ENCODE data around the gene ROBO1. TPM values are rescaled to one million over a fixed set of nuclear protein-coding genes. Genes with fewer than 3 reads are reported as not detected.

ROBO1 gene
- total and polyA plus RNA-seq, 2 donors (not counting 3 experiments of a cell fraction or from before 2014, with no cell fraction given) = 5.9 to 14.2 TPM

DNA sequence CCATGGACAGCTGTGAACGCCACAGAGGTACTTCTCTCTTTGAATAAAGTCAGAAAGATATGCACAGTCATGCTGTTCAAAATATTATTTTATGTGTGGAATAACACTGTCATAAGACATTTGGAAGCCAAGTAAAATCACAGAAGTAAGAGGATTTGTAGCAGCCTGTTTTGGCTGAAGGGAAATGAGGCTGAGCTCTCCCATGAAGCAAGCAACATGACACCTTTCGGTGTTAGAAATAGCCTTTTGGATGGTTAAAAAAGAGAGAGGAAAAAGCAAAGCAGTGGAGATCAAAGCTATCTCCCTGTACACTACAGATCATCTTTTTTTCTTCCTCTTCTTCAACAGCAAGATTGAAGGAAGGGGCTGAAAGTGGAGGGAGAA lies 755.3 kb downstream of the ROBO1 start:
- dilution Hi-C loops (cut with MboI; ENCODE audit: extremely low pct_ligation_motif_present, low sequenced_read_pairs) (no loop called here), intact Hi-C loops (cut with micrococcal nuclease) (no loop called here)
- Histone ChIP-seq H3K27ac (ENCODE audit: insufficient read depth, low read depth, low read length) (no peak overlapping the region), H3K4me1 (ENCODE audit: control insufficient read depth, extremely low read depth, insufficient read depth, low read length) (peaks cover 7% of the 10 kb centered on the region), H2AFZ (ENCODE audit: low read depth, low read length) (no peak overlapping the region), H3K9me3 (replicated peaks; ENCODE audit: control insufficient read depth, insufficient read depth, low read length) (no peaks in the 10 kb centered on the region), H3K4me3 (replicated peaks in 1 of 3; ENCODE audit: insufficient read depth in 1 of 3, low read depth in 1 of 3, low read length in 3 of 3) (no peak overlapping the region), H4K20me1 (replicated peaks; ENCODE audit: control insufficient read depth, extremely low read depth, insufficient read depth, low read length) (no peaks in the 10 kb centered on the region), H3K4me2 (ENCODE audit: insufficient read depth, low read length) (no peak overlapping the region), H3K9ac (replicated peaks; ENCODE audit: extremely low read depth, insufficient read depth, low read length) (no peak overlapping the region), H3K79me2 (ENCODE audit: control insufficient read depth, insufficient read depth, low read length) (no peaks in the 10 kb centered on the region), H3K9me1 (replicated peaks; ENCODE audit: control insufficient read depth, extremely low read depth, insufficient read depth, low read length) (no peaks in the 10 kb centered on the region), H3K36me3 (ENCODE audit: control insufficient read depth in 2 of 2, extremely low read depth in 1 of 2, insufficient read depth in 2 of 2, low read length in 2 of 2) (no peaks in the 10 kb centered on the region), H3K27me3 (ENCODE audit: control insufficient read depth in 2 of 2, insufficient read depth in 2 of 2, low read length in 2 of 2) (no peaks in the 10 kb centered on the region)
- no peak for FAIRE-seq
- POLR2A ChIA-PET = no interaction called here
- TF ChIP-seq, protein P1, sequence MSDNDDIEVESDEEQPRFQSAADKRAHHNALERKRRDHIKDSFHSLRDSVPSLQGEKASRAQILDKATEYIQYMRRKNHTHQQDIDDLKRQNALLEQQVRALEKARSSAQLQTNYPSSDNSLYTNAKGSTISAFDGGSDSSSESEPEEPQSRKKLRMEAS (IDR thresholded peaks at IDR 0.05; ENCODE audit: insufficient read depth, insufficient read length) = no peak
- TF ChIP-seq GATA2 (IDR thresholded peaks at IDR 0.05; ENCODE audit: insufficient read depth, insufficient read length, low read depth, low read length) (no peak), POLR2AphosphoS5 (IDR thresholded peaks at IDR 0.05; ENCODE audit: insufficient read depth, low read depth, low read length) (no peak), POLR2A (IDR thresholded peaks at IDR 0.05; ENCODE audit: low read depth, low read length) (no peak), MYC (IDR thresholded peaks at IDR 0.05; ENCODE audit: low read depth, low read length) (no peak), EZH2 (IDR thresholded peaks at IDR 0.05; ENCODE audit: borderline replicate concordance, low read depth, low read length, severe bottlenecking) (no peak), FOS (IDR thresholded peaks at IDR 0.05; ENCODE audit: borderline replicate concordance, insufficient read depth, low read length) (no peak), JUN (IDR thresholded peaks at IDR 0.05; ENCODE audit: borderline replicate concordance, insufficient read depth, insufficient read length, low read depth) (no peak)
- TF ChIP-seq, protein P2, sequence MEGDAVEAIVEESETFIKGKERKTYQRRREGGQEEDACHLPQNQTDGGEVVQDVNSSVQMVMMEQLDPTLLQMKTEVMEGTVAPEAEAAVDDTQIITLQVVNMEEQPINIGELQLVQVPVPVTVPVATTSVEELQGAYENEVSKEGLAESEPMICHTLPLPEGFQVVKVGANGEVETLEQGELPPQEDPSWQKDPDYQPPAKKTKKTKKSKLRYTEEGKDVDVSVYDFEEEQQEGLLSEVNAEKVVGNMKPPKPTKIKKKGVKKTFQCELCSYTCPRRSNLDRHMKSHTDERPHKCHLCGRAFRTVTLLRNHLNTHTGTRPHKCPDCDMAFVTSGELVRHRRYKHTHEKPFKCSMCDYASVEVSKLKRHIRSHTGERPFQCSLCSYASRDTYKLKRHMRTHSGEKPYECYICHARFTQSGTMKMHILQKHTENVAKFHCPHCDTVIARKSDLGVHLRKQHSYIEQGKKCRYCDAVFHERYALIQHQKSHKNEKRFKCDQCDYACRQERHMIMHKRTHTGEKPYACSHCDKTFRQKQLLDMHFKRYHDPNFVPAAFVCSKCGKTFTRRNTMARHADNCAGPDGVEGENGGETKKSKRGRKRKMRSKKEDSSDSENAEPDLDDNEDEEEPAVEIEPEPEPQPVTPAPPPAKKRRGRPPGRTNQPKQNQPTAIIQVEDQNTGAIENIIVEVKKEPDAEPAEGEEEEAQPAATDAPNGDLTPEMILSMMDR (IDR thresholded peaks at IDR 0.05; ENCODE audit: extremely low read depth in 1 of 2, insufficient read depth in 1 of 2, low read depth in 1 of 2, low read length in 2 of 2) = no peak
- BruUV-seq (replicated peaks) = no TSS peak
- CTCF ChIA-PET = interaction anchor here (1.4 kb wide), 1 partner anchor 22 kb away, joined by 5 read pairs; no protein-coding TSS in a partner anchor
- DNase-seq (ENCODE audit: low read depth, low spot score) = no peak

Measured in endothelial cell of umbilical vein (primary cell).